ENCODE measurements around the gene CUX1. TPM values are rescaled to one million over a fixed set of nuclear protein-coding genes. Genes with fewer than 3 reads are reported as not detected.
A peak's percentile ranks its signal among the peaks of the same experiment; 100 is the strongest.

The CUX1 gene
- total and polyA plus RNA-seq, 2 of the 13 experiments (the other 11 are each of a cell fraction or from before 2014, with no cell fraction given): 13.7 to 14.9 TPM

DNA sequence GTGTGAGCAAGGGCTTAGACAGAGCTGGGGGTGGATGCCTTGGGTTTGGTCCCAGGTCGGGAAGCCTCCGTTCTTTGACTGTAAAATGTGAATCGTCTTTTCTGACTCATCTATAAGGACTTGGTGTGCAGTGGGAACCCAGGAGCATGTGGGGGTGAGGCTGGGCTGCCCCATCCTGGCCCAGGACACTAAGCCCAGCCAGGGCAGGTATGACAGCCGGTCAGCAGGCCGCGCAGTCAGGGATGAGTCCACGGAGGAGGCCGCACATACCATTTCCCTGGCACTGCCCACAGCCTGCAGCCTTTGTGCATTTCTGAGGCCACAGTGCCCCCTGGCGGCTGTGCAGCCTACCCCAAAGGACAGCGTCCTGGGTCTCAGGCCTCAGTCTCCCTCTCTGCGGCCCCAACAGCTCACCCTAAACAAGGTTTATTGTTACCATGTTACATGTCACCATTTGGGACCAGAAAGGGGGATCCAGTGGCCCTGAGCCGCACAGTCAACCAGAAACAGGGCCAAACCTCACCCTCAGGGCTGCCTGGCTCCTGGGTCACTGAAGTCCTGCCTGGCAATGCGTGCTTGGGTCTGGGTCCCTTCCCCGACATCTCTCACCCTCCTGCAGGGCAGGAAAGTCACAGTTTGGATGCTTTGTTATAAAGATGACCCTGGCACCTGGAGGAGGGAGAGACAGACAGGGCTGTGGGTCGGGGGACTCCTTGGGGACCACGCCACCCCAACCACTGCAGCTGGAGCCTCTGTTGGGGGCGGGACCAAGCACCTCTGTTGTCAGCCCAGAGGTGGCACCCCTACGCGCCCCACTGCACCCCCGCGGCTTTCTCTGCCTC, 454.9 kb downstream of the CUX1 start (continued):
- peak; percentile 74; the same call in 1 of the 2 replicates for TF ChIP-seq ZBTB33 (CRISPR knock-in tag; IDR thresholded peaks at IDR 0.05)
- no peak for TF ChIP-seq ZKSCAN5 (CRISPR knock-in tag; IDR thresholded peaks at IDR 0.05)
- TF ChIP-seq SOX6 (IDR thresholded peaks at IDR 0.05): no peak
- TF ChIP-seq SOX6 (CRISPR knock-in tag; IDR thresholded peaks at IDR 0.05): 0 out of 2 replicates have a peak, but pooled peaks have one; percentile 23
- 0 out of 2 replicates have a peak, but pooled peaks have one; percentile 46 for TF ChIP-seq MIER3 (CRISPR knock-in tag; IDR thresholded peaks at IDR 0.05; ENCODE audit: borderline replicate concordance)
- TF ChIP-seq MXD3 (CRISPR knock-in tag; IDR thresholded peaks at IDR 0.05): no peak
- TF ChIP-seq SMAD3 (CRISPR knock-in tag; IDR thresholded peaks at IDR 0.05): peak; percentile 81; the same call in 1 of the 2 replicates
- no peak for TF ChIP-seq ZNF512 (CRISPR knock-in tag; IDR thresholded peaks at IDR 0.05)
- TF ChIP-seq RARA (CRISPR knock-in tag; IDR thresholded peaks at IDR 0.05): no peak
- TF ChIP-seq ZNF709 (CRISPR knock-in tag; IDR thresholded peaks at IDR 0.05): peak; percentile 41; the same call in 1 of the 2 replicates
- TF ChIP-seq KMT2B (CRISPR knock-in tag; IDR thresholded peaks at IDR 0.05): no peak
- TF ChIP-seq EZH2 (conservative IDR thresholded peaks at IDR 0.05; ENCODE audit: low read depth, low read length): no peak
- TF ChIP-seq HOXA5 (CRISPR knock-in tag; IDR thresholded peaks at IDR 0.05): no peak
- TF ChIP-seq ZFYVE20 (CRISPR knock-in tag; IDR thresholded peaks at IDR 0.05; ENCODE audit: borderline replicate concordance, low read depth): no peak
- TF ChIP-seq YY1 (IDR thresholded peaks at IDR 0.05; ENCODE audit: insufficient read depth, insufficient replicate concordance, low read depth, low read length): peak; percentile 42
- TF ChIP-seq MED8 (CRISPR knock-in tag; IDR thresholded peaks at IDR 0.05; ENCODE audit: insufficient replicate concordance): no peak
- peak; percentile 98 for TF ChIP-seq STAG1 (CRISPR knock-in tag; IDR thresholded peaks at IDR 0.05)
- peak; percentile 85 for TF ChIP-seq ZNF687 (CRISPR knock-in tag; IDR thresholded peaks at IDR 0.05)
- no peak; the same call in 1 of the 2 replicates for TF ChIP-seq ZNF225 (CRISPR knock-in tag; IDR thresholded peaks at IDR 0.05)
- no peak for TF ChIP-seq ZNF12 (CRISPR knock-in tag; IDR thresholded peaks at IDR 0.05)
- no peak for TF ChIP-seq CHD4 (IDR thresholded peaks at IDR 0.05; ENCODE audit: borderline replicate concordance, low read length)
